ENCODE data around the gene APOL5.
"Not testable (repeated sequence)": the region's sequence is repeated elsewhere in the genome, so short reads cannot be mapped to it uniquely, and the experiment has no call there.

The APOL5 gene

DNA sequence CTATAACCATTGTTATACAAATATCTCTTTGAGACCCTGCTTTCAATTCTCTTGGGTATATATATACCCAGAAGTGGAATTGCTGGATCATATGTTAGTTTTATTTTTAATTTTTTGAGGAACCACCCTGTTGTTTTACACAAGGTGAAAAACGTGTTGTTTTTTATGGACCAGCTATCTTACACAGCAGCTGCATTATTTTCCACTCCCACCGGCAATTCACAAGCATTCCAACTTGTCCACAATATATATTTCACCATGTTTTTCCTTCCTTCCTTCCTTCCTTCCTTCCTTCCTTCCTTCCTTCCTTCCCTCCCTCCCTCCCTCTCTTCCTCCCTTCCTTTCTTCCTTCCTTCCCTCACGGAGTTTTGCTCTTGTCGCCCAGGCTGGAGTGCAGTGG lies 6.3 kb upstream of the APOL5 start:
- no peak for DNase-seq (ENCODE audit: low spot score)

DNA sequence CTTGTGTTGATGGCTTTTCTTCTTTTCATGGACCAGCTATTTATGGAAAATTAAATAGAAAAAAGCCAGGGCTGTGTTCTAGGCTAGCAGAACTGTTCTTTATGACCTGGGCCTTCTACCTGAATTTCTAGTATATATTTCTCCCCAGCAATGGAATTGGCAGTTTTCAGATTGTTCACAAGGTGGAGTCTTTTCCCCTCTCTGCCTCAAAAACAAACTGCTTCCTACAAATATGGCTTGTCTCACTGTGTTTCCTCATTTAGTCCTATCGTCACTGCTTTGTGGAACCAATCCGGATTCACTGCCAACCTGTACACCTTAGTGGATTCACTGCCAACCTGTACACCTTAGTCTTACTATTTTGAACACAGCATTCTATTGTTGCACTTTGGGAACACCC lies 5.0 kb upstream of the APOL5 start:
- no peak for DNase-seq (ENCODE audit: low spot score)

DNA sequence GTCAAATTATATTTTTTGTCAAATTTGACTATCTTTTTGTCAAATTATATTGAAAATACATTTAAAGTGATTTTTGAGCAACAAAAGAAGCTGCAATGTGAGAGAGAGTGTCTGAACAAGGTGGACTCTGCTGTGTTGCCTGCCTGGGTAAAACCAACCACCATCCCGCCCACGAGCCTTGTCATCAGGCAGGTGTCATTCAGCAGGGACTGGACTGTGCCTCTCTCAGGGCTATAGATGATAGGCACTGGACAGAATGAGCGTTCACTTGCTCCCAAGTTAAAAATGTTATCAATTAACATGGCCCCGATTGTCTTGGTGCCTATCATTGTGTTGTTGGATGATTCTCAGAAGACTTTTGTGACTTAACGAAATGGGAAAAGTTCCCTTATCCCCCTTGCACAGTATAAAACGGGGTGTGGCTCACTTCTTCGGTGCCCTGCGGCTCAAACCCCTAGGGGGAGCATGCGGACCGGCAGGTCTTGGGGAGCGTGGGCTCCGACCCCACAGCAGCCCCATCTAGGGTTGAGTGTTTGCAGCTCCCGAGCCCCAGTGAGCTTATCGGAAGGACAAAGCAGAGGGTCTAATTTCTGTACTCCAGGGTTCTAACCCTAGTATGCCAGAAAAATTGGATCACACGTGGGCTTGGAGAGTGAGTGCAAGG lies 1.7 kb downstream of the APOL5 start:
- DNase-seq (ENCODE audit: low spot score), result no peak

DNA sequence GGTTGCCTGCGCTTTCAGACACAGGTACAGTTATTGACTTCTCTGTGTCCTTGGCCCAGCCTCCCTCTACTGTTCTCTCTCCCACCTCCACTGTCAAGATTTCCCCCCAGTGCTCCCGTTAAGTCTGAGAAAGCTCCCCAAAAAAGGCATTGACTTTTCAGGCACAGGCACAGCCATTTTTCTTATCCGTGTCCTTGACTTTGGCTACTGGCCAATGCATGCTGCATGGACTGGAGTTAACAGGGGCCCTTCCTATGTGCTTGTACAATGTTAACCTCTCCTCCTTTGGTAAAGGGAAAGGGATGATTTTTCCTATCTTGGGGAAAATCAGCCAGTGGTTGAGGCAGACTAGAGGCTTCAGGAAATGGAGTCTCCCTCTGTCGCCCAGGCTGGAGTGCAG lies 4.3 kb downstream of the APOL5 start:
- DNase-seq (ENCODE audit: low spot score), result no peak

DNA sequence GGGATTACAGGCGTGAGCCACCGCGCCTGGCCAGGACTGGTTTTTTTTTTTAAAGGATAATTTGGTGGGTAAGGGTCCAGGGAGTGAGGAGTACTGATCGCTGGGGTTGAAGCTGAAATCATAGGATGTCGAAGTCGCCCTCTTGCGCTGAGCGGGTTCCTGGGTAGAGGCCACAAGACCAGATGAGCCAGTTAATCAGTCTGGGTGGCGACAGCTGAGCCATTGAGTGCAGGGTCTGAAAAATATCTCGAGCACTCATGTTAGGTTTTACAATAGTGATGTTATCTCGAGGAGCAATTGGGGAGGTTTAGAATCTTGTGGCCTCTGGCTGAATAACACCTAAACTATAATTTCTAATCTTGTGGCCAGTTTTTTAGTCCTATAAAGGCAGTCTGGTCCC lies 7.8 kb downstream of the APOL5 start:
- no peak for DNase-seq (ENCODE audit: low spot score)

DNA sequence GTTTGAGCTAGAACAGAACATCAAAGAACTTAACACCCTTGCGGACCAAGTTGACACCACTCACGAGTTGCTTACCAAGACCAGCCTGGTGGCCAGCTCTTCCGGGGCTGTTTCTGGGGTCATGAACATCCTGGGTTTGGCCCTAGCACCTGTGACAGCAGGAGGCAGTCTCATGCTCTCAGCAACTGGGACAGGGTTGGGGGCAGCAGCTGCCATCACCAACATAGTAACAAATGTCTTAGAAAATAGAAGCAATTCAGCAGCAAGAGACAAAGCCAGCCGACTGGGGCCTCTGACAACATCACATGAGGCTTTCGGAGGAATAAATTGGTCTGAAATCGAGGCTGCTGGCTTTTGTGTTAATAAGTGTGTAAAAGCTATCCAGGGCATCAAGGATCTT lies 8.7 kb downstream of the APOL5 start:
- DNase-seq (ENCODE audit: low spot score), result no peak

DNA sequence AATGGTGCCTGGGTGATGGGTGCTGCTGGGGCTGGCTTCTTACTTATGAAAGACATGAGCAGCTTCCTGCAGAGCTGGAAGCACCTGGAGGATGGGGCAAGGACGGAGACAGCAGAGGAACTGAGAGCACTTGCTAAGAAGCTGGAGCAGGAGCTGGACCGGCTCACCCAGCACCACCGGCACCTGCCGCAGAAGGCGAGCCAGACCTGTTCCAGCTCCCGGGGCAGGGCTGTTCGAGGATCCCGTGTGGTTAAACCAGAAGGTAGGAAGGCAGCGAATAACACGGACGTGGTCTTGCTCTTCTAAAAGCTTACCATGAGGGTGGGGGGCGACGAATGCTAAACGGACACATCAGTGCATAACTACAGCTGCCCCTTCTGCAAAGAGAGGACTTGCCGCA lies 9.3 kb downstream of the APOL5 start:
- DNase-seq (ENCODE audit: low spot score), result no peak

DNA sequence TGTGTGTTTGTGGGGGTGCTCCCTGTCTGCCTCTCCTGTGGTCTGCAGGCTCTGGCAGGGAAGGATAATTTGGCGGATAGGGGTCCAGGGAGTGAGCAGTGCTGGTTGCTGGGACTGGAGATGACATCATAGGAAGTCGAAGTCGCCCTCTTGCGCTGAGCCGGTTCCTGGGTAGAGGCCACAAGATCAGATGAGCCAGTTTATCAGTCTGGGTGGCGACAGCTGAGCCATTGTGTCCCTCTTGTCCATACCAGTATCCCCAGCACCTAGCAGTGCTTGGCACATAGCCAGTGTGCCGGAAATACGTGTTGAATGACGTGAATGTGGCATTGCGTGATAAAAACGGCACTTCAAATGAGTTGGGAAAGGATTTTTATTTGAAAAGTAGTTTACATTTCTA lies 9.8 kb downstream of the APOL5 start:
- no peak for DNase-seq (ENCODE audit: low spot score)

DNA sequence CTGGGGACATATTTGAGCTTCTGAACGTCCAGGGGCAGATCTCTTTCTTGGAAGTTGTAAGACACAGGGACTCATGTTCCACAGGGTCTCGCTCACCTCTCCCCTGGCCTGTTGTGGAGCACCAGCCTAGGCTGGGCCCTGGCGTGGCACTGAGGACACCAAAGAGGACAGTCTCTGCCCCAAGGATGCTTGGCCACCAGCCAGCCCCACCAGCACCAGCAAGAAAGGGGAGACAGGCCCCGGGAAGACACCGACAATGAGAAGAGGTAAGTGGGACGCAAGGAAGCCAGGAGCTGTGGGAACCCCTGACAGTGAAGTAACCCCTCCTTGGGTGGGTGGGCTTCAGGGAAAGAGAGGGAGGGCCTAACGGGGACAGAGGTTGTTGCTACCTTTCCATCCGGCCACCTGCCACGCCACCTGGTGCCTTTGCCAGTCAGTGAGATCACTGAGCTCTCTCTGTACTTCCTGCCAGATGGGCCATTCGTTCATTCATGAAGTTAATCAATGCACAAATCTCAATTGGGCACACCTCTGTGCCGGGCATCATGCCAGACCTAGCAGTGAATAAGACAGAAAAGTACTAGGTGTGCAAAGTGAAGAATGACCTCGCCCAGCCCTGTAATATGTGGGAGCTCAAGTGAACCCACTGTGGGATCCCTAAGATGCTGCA lies 11.1 kb downstream of the APOL5 start:
- DNase-seq (ENCODE audit: low spot score), result no peak

DNA sequence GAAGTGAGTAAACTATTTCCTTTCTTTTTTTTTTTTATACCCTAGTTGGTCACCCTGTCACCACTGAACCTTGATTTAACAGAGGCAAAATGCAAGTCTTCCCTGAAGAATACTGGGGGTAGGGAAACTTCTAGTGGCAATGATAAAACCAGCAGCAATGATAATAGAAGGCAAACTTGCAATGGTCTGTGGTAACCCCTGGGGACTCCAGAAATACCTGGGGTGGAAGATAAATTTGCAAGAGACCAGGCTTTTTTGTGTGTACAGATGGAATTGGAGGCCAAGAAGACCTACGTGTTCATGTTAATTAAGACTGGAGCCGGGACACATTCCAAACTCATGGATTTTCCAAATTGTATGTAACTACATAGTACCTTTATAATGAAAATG lies 11.6 kb downstream of the APOL5 start:
- no peak for DNase-seq (ENCODE audit: low spot score)

DNA sequence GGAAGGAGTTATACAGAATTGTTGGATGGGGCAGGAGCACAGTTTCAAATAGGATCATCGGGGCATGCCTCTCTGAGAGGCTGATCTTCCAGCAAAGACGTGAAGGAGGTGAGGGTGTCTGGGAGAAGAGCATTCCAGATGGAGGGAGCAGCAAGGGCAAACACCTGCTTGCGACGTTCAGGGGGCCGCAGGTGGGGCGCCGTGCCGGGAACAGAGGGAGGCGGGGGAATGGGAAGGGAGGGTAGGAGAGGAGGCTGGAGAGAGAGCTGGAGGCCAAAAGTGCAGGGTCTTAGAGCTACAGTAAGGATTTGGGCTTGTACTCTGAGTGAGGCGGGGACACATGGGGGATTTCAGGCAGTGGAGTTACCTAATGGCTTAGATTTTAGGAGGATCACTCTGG lies 13.6 kb downstream of the APOL5 start:
- DNase-seq (ENCODE audit: low spot score), result no peak

DNA sequence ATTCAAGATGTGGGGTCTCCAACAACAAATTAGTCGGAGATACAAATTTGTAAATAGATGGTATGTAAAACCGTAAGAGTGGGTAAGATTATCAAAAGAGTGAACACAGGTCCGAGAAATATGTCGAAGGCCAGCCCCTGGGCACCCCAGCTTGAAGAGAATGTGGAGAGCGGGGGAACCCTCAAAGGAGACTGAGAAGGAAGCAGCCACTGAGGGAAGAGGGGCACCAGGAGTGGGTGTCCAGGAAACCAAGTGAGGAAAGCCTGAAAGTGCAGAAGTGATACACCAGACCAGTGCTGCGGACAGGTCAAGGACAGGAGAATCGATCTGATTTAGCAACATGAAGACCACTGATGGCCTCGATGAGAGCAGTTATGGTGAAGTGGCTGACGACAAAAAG lies 14.4 kb downstream of the APOL5 start:
- DNase-seq (ENCODE audit: low spot score), result no peak

DNA sequence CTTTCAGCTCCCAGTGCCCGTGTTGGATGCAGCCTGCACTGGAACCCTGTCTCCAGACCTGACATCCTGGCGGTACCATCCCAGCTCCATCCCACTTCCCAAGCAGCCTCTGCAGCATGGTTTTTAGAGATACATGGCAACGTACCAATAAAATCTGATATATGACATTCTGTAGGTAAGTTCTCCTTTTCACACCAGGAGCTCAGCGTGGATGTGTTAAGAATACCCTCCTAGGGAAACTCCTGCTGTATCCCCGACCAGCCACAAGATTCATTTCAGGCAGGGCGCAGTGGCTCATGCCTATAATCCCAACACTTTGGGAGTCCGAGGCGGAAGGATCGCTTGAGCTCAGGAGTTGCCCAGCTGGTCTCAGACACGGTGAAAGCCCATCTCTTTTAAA lies 15.4 kb downstream of the APOL5 start:
- DNase-seq (ENCODE audit: low spot score), result no peak

DNA sequence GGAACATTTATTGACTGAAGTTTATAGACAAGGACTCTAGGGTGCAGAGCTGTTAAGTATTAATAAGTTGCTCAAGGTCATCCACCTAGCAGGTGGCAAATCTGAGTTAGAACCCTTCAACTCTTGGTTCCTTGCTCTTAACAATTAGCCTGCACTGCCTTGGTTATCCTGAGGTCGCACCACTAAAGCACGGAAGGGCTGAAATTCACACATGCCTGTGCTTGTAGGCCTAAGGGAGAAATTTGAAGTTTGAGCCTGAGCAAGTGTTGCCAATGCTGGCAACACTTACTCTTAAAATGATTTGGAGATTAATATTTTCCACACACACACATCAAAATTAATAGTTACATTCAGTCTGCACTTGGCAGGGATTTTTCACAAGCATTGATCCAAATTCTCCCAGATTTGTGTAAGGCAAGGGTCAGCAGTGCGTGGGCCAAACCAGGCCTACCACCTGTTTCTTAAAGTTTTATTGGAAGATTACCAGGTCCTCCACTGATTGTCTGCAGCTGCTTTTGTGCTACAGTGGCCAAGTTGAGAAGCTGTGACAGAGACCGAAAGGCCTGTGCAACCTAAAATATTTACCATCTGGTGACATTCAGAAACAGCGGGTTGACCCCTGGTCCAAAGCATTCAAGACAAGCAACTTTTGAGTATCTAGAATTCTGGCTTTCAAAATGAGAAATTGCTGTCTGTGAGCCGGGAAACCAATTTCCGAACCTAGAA lies 16.3 kb downstream of the APOL5 start:
- no peak for DNase-seq (ENCODE audit: low spot score)

DNA sequence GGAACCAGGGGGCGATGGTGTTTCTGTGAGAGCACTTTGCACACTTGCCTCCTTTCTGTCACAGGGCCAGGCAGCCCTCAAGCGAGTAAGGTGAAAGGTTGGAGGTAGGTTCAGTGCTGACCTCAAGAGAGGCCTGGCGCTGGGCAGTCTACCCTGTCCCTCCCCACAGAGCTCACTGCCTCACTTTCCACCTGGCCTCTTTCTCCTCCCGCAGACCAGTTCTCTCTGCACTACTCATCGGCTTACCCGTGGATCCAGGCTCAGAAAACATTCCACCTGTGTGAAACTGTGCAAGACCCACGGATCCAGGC lies 16.8 kb downstream of the APOL5 start:
- no peak for DNase-seq (ENCODE audit: low spot score)

DNA sequence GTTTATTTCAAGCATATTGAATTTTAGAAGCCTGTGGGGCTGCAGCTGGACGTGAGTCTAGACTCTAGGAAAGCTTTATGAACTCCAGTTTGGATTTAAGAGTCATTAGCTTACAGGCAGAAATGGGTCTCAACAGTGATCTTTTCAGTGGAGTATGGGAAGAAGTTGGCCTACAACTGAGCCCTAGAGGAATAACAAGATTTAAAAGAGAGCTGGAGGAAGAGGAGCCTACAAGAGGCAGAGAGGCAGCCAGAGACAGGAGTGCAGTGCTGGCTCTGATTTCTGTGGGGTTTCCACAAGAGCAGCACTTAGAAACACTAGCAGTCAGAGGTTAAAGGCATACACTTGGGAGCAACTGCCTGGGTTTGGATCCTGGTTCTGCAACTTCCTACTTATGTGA lies 17.9 kb downstream of the APOL5 start:
- DNase-seq (ENCODE audit: low spot score), result no peak

DNA sequence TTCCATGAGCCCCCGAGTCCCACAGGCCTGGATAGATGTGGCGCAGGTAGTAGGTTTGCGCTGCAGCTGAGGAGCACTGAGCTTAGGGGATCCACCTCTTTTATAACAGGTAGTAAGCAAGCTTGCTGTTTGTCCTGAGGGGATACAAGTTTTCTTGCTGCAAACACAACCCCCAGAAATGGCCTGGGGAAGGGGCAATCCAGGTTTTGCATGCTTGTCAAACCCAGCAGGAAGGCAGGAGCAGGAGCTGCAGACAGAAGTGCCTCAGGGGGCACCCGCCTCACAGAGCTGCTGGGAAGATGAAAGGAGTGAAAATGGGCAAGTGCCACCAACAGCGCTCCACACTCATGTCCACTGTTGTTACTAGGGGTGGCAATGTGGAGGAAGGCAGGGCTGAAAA lies 18.5 kb downstream of the APOL5 start:
- no peak for DNase-seq (ENCODE audit: low spot score)

DNA sequence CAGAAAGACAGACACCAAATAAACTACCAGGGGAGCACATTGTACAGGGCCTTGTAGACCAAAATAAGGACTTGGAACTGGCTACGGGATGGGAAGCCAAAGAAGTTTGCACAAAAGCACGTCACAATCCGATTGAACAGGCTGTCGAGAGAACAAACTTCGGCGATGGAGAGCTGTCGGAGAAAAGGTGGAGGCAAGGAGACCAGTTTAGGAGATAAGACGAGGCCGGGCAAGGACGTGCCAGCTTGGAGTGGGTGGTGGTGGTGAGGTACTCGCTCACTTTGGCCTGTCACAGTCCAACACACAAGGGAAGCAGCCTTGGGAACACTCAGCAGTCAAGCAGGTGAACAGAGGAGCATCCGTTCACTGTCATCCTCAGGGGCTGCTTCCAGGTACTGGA lies 19.0 kb downstream of the APOL5 start:
- no peak for DNase-seq (ENCODE audit: low spot score)

DNA sequence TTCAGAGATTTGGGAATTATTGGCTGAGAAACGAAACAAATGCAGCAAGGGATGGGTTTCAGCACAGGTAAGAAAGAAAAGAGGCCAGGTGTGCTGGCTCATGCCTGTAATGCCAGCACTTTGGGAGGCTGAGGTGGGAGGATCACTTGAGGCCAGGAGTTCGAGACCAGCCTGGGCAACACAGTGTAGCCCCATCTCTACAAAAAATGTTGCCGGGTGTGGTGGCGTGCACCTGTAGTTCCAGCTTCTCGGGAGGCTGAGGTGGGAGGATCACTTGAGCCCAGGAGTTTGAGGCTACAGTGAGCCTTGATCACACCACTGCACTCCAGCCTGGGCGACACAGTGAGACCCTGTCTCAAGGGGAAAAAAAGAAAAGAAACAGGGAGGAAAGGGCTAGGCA lies 20.2 kb downstream of the APOL5 start:
- not testable (repeated sequence) for DNase-seq (ENCODE audit: low spot score)

DNA sequence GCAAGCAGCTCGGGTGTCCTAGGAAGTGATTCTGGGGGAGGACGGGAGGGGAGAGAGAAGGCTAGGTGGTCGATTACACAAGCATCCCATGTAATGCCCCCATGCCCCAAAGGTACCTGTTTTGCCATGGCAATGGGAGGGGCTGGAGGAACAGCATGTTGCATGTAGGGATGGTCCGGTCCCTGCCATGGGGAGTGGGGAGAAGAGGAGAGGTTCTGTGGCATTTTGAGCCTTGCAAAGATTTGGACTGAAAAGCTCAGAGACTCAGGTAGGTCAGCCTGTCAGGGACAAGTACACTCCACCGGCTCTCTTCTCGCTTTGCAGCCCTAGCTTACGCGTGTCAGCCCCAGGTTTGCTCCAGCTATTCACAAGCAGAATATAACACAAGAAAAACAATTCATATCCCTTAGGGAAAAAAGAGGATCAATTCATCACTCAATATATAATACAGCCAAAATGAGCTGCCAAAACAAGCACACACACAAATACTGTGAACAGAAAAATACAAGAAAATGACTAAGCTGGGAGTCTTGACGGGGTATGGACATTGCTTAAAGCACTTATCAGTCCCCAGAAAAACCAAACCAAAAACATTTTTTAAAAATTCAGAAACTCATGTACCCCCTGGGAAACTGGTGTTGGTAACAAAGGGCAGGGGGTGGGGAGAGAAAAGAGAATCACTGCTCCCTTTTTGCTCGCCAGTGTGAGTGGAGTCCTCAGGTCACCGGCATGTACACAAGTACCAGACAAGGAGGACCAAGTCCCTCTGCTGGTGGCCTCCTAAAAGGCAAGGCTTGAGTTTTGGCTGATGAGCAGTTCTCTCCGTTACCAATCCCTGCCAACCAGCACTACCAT lies 21.6 kb downstream of the APOL5 start:
- DNase-seq (ENCODE audit: low spot score), result no peak

DNA sequence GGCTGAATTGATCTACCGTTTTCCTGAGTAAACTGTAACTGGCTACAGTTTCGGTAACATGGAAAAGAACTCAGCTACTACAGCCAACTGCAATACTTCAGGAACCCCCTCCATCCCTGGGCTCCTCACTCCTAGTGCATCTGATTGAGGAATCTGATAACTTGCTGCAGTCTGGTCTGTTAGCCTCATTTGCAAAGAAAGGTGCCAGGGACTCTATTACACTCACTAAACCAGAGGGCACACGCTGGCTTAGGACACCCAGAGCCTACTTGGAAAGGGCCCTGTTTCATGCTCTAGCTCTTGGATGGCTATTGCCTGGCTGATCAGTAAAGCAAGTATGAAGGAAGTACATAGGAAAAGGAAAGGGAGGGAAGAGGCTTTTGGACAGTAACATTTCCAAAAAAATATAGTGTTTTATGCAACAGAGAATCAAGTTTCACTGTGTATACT lies 22.3 kb downstream of the APOL5 start:
- DNase-seq (ENCODE audit: low spot score), result no peak

DNA sequence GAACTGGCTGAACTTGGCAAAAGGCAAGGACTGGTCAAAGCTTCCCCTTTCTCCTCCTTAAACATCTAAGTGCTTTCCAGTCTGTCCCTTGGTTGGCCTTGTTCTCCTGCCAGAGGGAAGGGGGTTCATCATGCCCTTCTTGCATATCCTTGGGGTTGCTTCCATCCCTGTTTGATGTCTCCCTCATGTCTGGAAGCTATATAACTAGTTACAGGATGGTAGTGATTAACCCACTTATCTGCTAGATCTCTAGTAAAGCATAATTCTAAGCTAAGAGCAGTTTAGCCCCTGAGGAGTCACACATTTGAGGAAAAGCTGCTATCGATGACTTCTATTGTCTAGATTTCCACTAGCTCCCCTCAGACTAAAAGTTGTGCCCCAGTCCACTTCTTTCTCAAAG lies 22.9 kb downstream of the APOL5 start:
- no peak for DNase-seq (ENCODE audit: low spot score)
